ENCODE results near the gene GGT1.
"Not testable (repeated sequence)": the region's sequence is repeated elsewhere in the genome, so short reads cannot be mapped to it uniquely, and the experiment has no call there.

Gene GGT1

DNA sequence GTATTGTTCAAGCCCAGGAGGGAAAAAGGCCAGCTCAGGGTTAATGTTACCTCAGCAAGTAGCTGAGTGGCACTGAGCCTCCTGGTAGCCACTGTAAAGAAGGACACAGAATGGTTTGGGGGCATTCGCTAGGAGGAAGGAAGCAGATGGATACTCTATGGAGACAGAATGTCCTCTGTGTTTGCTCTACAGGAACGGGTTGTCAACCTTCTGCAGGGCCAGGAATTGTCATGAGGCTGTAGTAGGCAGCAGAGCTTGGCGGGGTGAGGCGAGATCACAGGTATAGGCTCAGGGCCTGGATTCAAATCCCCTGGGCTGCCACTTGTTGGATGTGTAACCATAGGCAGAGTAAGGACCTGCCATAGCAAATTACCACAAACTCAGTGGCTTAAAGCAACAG is 7.1 kb upstream of the GGT1 start:
- no peaks in the 10 kb centered on the region for H3K9me2 ChIP-seq (replicated peaks; ENCODE audit: low read depth, low read length)
- H3K4me3 ChIP-seq (ENCODE audit: low read length, poor library complexity, severe bottlenecking) = no peak overlapping the region
- H3K9ac ChIP-seq (ENCODE audit: low read depth, low read length, poor library complexity, severe bottlenecking) = no peak overlapping the region
- H3K4me2 ChIP-seq (ENCODE audit: low read depth, low read length, poor library complexity, severe bottlenecking) = no peak overlapping the region
- H3K9me3 ChIP-seq (ENCODE audit: insufficient read depth, low read depth, low read length) = no peaks in the 10 kb centered on the region
- H2AFZ ChIP-seq (ENCODE audit: low read length) = no peak overlapping the region
- TF ChIP-seq, protein P1, sequence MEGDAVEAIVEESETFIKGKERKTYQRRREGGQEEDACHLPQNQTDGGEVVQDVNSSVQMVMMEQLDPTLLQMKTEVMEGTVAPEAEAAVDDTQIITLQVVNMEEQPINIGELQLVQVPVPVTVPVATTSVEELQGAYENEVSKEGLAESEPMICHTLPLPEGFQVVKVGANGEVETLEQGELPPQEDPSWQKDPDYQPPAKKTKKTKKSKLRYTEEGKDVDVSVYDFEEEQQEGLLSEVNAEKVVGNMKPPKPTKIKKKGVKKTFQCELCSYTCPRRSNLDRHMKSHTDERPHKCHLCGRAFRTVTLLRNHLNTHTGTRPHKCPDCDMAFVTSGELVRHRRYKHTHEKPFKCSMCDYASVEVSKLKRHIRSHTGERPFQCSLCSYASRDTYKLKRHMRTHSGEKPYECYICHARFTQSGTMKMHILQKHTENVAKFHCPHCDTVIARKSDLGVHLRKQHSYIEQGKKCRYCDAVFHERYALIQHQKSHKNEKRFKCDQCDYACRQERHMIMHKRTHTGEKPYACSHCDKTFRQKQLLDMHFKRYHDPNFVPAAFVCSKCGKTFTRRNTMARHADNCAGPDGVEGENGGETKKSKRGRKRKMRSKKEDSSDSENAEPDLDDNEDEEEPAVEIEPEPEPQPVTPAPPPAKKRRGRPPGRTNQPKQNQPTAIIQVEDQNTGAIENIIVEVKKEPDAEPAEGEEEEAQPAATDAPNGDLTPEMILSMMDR (conservative IDR thresholded peaks at IDR 0.05; ENCODE audit: low read length) = no peak
- no peak for TF ChIP-seq EZH2phosphoT487 (IDR thresholded peaks at IDR 0.05; ENCODE audit: borderline replicate concordance)
- H3K27me3 ChIP-seq (ENCODE audit: insufficient read depth, low read length, poor library complexity, severe bottlenecking) = no peaks in the 10 kb centered on the region
- no peaks in the 10 kb centered on the region for H4K20me1 ChIP-seq (ENCODE audit: insufficient read depth, low read length, poor library complexity, severe bottlenecking)
- no peaks in the 10 kb centered on the region for H3K36me3 ChIP-seq (ENCODE audit: insufficient read depth, low read length)
- no peaks in the 10 kb centered on the region for H3K79me2 ChIP-seq (ENCODE audit: insufficient read depth, low read length)
- H3K4me1 ChIP-seq (ENCODE audit: insufficient read depth, low read length, poor library complexity, severe bottlenecking) = peaks cover 28% of the 10 kb centered on the region
- H3F3A ChIP-seq (ENCODE audit: low read depth) = no peaks in the 10 kb centered on the region

DNA sequence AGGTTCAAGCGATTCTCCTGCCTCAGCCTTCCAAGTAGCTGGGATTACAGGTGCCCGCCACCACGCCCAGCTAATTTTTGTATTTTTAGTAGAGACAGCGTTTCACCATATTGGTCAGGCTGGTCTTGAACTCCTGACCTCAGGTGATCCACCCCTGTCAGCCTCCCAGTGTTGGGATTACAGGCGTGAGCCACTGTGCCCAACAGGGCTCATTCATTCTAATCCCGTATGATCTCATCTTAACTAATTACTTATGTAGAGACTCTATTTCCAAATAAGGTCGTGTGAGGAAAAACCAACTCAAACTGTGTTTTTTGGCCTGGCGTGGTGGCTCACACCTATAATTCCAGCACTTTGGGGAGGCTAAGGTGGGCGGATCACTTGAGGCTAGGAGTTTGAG is 5.9 kb upstream of the GGT1 start:
- H2AFZ ChIP-seq (ENCODE audit: low read length); H3K36me3 ChIP-seq (ENCODE audit: insufficient read depth, low read length); H3K9ac ChIP-seq (ENCODE audit: low read depth, low read length, poor library complexity, severe bottlenecking); H3K9me2 ChIP-seq (replicated peaks; ENCODE audit: low read depth, low read length); H3K9me3 ChIP-seq (ENCODE audit: insufficient read depth, low read depth, low read length); H3K4me2 ChIP-seq (ENCODE audit: low read depth, low read length, poor library complexity, severe bottlenecking); H3K27me3 ChIP-seq (ENCODE audit: insufficient read depth, low read length, poor library complexity, severe bottlenecking); H3K79me2 ChIP-seq (ENCODE audit: insufficient read depth, low read length); H3F3A ChIP-seq (ENCODE audit: low read depth); H3K4me3 ChIP-seq (ENCODE audit: low read length, poor library complexity, severe bottlenecking); H4K20me1 ChIP-seq (ENCODE audit: insufficient read depth, low read length, poor library complexity, severe bottlenecking): not testable (repeated sequence)
- H3K4me1 ChIP-seq (ENCODE audit: insufficient read depth, low read length, poor library complexity, severe bottlenecking) = peaks cover 40% of the 10 kb centered on the region

DNA sequence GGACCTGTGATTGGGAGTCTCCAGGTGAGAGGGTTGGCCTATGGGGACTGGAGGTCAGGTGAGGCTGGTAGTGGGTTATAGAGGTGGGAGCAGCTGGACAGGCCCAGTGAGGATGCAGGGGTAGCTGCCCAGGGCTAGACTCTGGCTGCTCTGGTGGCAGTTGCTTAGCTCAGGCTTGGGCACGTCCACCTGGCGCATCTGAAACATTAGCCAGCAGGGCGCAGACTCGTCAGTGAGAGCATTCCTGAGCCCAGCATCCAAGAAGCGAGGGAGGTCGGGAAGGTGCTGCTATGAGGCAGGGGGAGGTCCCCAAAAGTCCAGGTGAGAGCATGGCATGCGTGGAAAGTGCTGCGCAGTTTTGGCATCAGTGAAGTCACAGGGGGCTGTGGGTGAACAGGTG is 3.5 kb upstream of the GGT1 start:
- Histone ChIP-seq H3K9me2 (replicated peaks; ENCODE audit: low read depth, low read length) (no peaks in the 10 kb centered on the region), H3K4me3 (ENCODE audit: low read length, poor library complexity, severe bottlenecking) (no peak overlapping the region), H2AFZ (ENCODE audit: low read length) (no peak overlapping the region), H4K20me1 (ENCODE audit: insufficient read depth, low read length, poor library complexity, severe bottlenecking) (no peaks in the 10 kb centered on the region), H3K4me1 (ENCODE audit: insufficient read depth, low read length, poor library complexity, severe bottlenecking) (peaks cover 60% of the 10 kb centered on the region), H3K36me3 (ENCODE audit: insufficient read depth, low read length) (no peaks in the 10 kb centered on the region), H3K9me3 (ENCODE audit: insufficient read depth, low read depth, low read length) (no peaks in the 10 kb centered on the region), H3K4me2 (ENCODE audit: low read depth, low read length, poor library complexity, severe bottlenecking) (no peak overlapping the region), H3K27me3 (ENCODE audit: insufficient read depth, low read length, poor library complexity, severe bottlenecking) (no peaks in the 10 kb centered on the region), H3K79me2 (ENCODE audit: insufficient read depth, low read length) (no peaks in the 10 kb centered on the region), H3K9ac (ENCODE audit: low read depth, low read length, poor library complexity, severe bottlenecking) (peak overlapping the region; percentile 65), H3F3A (ENCODE audit: low read depth) (peaks cover 4% of the 10 kb centered on the region; the same call in 1 of the 2 replicates)
- no peak for TF ChIP-seq EZH2phosphoT487 (IDR thresholded peaks at IDR 0.05; ENCODE audit: borderline replicate concordance)
- TF ChIP-seq, protein P1 (conservative IDR thresholded peaks at IDR 0.05; ENCODE audit: low read length) = no peak

GRCh38 chr22:24599958-24600715 is 2.9 kb upstream of the GGT1 start:
- peak overlapping the region; percentile 65 for H3K9ac ChIP-seq (ENCODE audit: low read depth, low read length, poor library complexity, severe bottlenecking)
- H3K4me2 ChIP-seq (ENCODE audit: low read depth, low read length, poor library complexity, severe bottlenecking) = peak overlapping the region; percentile 74
- H3K27me3 ChIP-seq (ENCODE audit: insufficient read depth, low read length, poor library complexity, severe bottlenecking); H2AFZ ChIP-seq (ENCODE audit: low read length); H3K36me3 ChIP-seq (ENCODE audit: insufficient read depth, low read length); H4K20me1 ChIP-seq (ENCODE audit: insufficient read depth, low read length, poor library complexity, severe bottlenecking); H3K79me2 ChIP-seq (ENCODE audit: insufficient read depth, low read length); H3K9me3 ChIP-seq (ENCODE audit: insufficient read depth, low read depth, low read length); H3K9me2 ChIP-seq (replicated peaks; ENCODE audit: low read depth, low read length); H3F3A ChIP-seq (ENCODE audit: low read depth): not testable (repeated sequence)
- H3K4me3 ChIP-seq (ENCODE audit: low read length, poor library complexity, severe bottlenecking) = peak overlapping the region; percentile 22
- peaks cover 54% of the 10 kb centered on the region for H3K4me1 ChIP-seq (ENCODE audit: insufficient read depth, low read length, poor library complexity, severe bottlenecking)
